ENCODE data around the gene CUBN.

GRCh38 chr10:16943295-16944285, 186.0 kb downstream of the CUBN start:
- TF ChIP-seq CTCF (IDR thresholded peaks at IDR 0.05) (no peak), EP300 (IDR thresholded peaks at IDR 0.05) (no peak)
